ENCODE measurements around the gene PTPN13. TPM values are rescaled to one million over a fixed set of nuclear protein-coding genes. Genes with fewer than 3 reads are reported as not detected.

PTPN13 gene
- total RNA-seq, 1 donor from 2014 or later: 37.8 TPM

DNA sequence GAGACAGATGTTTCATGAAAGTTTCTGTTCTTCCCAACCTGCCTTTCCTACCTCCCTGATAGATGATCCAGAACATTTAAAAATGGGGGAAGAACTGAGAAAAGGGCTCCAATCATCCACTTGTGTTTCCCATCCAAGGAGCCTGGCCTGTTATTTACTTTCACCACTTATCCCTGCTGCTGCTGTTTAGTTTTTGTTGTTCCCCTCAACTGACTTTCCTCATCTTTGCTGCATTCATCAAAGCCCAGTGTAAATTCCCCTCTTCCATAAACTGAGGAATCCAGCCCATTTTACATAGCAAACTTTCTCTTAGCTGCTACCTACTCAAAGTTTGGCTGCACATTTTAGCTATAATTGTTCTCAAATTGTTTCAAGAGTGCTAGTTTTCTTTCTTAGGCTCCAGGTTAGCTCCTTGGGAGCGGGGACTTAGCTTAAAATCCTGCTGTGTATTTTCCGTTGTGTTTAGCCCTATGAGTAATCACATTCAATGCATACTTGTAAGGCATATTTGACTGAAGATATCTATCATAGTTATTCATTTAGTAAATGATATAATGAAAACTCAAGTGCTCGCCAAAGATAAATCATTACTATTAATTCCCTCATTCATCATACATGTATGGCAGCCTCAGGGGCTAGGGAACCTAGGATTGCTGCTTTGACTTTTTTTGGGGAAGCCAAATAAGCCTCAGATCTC, 1.4 kb upstream of the PTPN13 start:
- peak; percentile 42 for DNase-seq (ENCODE audit: low spot score)

GRCh38 chr4:86594559-86595425, 677 bp downstream of the PTPN13 start:
- peak; percentile 80 for DNase-seq (ENCODE audit: low spot score)

- DNase-seq (ENCODE audit: low spot score): peak; percentile 58
These were observed 1.3 kb downstream of the PTPN13 start for GRCh38 chr4:86595426-86595805.

DNA sequence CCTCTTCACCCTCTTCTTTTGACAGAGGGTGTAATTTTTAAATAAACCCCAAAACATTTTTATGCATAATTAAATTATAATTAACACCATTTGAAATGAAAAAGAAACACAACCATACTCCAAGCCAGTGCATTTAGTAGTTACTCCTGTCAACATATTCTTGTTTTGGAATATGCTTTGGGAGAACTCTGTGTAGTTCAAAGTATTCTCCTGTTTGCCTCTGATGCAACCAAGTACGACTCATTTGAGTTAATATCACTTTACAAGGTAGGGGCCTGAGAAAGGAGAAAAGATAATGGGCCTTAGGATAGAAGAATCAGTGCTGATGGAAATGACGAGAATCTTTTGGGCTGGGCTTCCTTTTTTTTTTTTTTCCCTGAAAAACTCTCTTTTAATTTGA, 2.7 kb downstream of the PTPN13 start:
- no peak for DNase-seq (ENCODE audit: low spot score)

DNA sequence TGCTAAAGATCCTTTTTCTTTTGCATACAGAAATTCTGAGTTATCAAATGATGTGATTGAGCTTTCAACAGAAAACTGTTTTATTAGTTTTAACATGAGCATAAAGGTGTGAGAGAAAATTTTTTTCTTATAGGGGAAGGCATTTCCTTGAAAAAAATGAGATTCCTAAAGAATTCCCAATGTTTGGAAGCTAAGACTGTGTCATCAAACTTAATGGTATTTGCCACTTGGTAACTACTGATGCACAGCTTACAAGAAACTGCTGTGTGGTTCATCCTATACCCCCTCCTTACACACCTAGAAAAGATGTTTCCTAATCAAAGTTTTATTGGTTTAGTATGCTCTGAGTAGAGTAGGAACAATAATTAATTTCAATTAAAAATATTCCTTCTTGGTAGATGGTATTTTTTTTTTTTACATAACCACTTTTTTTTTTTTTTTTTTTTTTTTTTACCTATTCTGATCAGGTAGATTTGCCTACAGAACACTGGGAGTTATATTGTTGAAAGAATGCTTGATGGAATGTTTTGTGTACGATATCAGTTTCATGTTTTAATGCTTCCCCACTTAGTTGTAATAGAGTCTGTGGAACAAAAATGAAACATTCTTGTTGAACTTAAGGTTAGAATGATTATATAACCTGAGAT, 6.0 kb downstream of the PTPN13 start:
- DNase-seq (ENCODE audit: low spot score): no peak

DNA sequence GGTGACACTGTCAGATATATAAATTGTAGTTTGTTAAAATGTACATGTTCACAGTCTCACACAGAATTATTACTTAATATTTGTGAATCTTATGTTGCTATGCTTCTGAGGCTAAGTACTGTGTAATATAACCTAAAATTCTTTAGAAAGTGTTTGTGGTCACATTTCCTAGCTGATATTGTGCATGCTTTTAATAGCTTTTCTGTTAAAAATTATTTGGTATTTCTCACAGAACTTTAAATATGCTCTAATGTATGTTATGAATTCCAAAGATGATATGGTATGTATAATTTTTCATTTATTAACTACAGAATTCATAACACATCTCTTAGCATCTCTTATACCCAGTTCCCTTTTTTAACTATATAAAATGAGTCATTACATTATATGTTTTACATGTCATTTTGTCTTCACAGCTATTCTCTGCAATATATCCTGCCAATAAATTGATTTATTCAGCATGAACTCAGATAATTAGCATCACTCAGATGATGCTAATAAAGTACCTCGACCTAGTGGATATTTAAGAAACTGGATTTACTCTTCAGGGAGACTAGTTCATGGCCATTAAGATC, 9.3 kb downstream of the PTPN13 start:
- DNase-seq (ENCODE audit: low spot score): no peak

DNA sequence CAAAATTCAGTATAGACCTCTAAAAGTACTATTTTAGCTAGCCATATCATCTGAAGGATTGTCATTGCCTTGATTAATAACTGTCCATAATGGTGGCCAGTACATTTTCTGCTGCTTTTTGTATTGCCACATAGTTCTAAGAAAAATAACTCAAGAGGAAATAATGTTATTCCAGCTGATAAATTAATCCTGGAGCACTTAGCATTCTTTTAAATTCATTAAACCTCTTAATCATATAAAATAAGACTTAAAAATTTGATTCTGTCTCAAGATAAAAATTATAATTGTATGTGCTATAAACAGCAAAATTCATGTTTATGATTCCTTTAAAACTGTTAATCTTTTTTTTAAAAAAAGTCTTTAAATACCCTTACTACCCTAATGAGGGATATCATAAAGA, 12.7 kb downstream of the PTPN13 start:
- no peak for DNase-seq (ENCODE audit: low spot score)

GRCh38 chr4:86608757-86609375, 14.8 kb downstream of the PTPN13 start:
- DNase-seq (ENCODE audit: low spot score): no peak

DNA sequence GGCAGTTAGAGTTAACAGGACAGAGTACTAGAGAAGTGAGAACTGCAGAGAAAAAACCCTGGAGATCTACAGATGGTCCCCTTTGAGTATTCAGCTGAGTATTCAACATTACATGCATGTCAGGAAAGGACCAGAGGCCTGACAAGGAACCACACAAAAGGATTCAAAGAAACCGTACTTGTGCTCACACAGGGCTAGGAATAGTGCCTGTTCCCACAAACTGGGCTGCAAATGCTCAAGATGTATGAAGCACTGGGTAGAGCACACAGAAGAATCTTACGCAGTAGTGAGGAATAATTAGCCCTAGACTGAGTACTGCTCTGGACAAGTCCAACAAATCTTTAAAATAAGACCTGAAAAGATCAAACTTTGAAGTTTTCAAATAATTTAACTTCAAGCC, 17.6 kb downstream of the PTPN13 start:
- no peak for DNase-seq (ENCODE audit: low spot score)

- no peak for DNase-seq (ENCODE audit: low spot score)
These were observed 19.6 kb downstream of the PTPN13 start for GRCh38 chr4:86613734-86614133.

DNA sequence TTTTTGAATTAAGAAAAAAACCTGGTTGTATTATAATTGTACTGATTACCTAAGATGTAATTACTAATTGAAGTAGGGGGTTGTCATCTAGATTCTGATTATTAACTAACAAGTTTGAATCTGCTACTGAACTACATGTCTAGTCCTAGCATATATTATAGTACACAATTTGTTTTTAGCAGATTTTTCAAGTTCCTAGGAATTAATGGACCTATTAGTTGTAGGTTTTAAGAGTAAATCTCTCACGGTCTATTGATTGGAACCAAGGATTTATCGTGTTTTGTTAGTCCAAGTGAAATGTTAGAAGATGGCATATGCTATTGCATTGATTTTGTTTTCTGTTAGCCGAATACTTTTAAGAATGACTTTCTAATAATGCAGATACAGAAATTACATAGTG, 20.8 kb downstream of the PTPN13 start:
- no peak for DNase-seq (ENCODE audit: low spot score)

DNA sequence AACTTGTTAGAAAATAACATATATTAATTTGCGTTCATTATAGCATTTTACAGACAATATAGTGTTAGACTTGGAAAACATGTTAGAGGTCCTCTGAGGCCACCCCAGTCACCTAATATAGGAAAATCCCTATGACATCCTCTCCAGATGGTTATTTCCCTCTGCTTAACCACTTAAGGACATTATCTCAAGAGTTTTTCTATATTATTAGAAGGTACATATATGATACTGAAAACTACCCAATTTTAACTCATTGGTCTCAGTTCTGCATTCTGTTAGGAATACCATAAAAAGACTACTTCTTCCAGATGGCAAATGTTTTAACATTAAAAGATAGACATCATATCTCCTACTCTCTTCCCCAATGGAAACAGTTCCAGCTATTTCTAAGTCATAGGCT, 21.4 kb downstream of the PTPN13 start:
- DNase-seq (ENCODE audit: low spot score): no peak

DNA sequence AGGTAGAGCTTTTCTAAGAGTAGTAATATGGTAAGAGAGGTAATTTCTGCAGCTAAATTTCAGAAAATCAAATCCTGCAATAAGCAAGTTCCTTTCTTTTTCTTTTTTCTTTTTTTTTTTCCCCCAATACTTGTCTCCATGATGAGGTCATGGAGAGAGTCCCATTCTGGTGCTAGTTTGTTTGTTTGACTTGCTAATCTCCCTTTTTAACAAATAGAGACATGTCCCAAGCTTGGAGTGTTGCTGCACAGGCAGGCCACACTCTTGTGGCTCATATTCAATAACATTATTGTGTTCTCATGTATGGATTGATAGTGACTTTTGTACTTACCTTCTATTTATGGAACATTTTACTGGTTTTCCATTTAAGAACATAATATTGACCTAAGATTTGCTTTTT, 25.5 kb downstream of the PTPN13 start:
- DNase-seq (ENCODE audit: low spot score): no peak

GRCh38 chr4:86621435-86621834, 27.3 kb downstream of the PTPN13 start:
- no peak for DNase-seq (ENCODE audit: low spot score)

DNA sequence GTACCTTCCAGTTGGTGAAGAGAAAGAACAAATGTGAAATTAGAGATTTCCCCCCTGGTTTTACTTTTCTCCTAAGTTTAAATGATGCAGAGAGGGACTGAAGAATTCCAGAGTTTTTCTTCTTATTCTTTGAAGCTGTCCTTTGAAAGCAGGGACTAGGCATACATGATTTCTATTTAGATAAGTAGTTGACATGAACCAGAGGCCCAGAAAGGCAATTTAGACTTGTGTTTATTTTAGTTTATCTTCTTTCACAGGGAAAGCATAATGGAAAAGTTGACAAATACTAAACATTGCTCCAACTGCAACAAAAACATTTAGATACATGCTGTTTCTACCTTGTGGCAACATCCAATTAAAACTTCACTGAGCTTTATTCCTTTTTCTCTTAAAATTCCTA, 32.0 kb downstream of the PTPN13 start:
- peak; percentile 17 for DNase-seq (ENCODE audit: low spot score)

DNA sequence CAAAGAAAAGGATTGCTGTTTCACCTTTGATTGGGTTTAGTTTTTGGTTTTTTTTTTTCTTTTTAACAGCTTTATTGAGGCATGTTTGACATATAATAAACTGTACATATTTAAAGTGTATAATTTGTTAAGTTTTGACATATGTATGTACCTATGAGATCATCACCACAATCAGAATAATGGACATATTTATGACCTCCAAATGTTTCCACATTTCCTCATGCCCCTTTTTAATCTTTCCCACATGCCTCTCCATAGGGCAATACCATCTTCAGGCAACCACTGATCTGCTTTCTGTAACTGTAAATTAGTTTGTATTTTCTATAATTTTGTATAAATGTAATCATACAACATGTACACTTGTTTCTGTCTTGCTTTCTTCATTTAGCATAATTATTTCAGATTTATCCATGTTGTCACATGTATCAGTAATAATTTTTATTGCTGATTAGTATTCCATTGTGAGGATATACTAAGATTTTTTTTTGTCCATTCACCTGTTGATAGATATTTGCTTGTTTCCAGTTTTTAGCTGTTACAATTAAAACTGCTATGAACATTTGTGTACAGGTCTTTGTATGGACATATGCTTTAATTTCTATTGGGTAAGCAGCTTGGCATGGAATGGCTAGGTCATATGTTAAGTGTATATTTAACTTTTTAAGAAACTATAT, 33.5 kb downstream of the PTPN13 start:
- no peak for DNase-seq (ENCODE audit: low spot score)

DNA sequence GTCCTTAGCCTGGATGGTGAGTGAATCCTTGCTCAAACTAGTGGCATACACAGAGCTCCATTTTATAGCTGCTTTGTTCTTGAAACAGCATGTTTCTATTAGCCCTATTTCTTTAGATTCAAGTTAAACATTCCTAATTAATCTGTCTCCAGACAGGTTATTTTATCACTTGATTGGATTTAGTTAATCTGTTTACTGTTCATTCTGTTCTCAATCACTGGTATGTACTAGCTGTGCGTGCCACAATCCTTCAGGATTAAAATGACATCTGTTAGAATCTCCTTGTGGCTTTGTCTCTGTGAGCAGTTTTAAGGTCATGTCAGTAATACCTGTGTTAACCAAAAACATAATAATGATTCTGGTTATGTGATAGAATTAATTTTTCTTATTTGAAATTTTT, 36.5 kb downstream of the PTPN13 start:
- DNase-seq (ENCODE audit: low spot score): no peak

- no peak for DNase-seq (ENCODE audit: low spot score)
These were observed 37.1 kb downstream of the PTPN13 start for GRCh38 chr4:86631166-86631565.

- peak; percentile 13 for DNase-seq (ENCODE audit: low spot score)
These were observed 39.7 kb downstream of the PTPN13 start for GRCh38 chr4:86633854-86634253.

DNA sequence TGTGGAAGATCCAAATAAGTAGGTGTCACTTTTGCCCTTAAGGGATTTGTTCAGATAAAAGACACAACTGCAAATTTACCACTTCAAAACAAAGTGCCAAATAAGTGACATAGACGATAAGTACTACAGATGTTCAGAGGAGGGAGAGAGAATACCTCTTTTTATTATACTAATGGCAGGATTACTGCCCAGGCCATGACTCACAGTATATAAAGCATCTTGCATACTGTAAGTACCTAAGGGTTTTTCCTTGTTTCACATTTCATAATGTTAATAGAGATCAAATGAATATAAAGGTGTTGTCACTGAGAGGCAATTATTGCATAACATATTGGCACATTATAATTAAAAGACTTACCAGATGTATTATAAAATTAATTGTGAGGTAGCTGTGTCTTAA, 46.4 kb downstream of the PTPN13 start:
- peak; percentile 15 for DNase-seq (ENCODE audit: low spot score)

- no peak for DNase-seq (ENCODE audit: low spot score)
These were observed 47.5 kb downstream of the PTPN13 start for GRCh38 chr4:86641516-86642090.
